Gastroesophageal sphincter (tissue), 3 donors: Measurements from ENCODE around the gene ATG13.

Experiments used
- POLR2A ChIP-seq, 2 donors: fragments of 450-650 bp; IDR thresholded peaks; one replicate each; pipeline ENCODE4 v1.6.1; 2017; ENCODE audit warnings: antibody characterized with exemption in 2 of 2, mild to moderate bottlenecking in 2 of 2, moderate library complexity in 1 of 2
- TF ChIP-seq, protein P1 (sequence below), 4 experiments: fragments of 200-600 bp in 2 of 4; fragments of 450-650 bp in 2 of 4; sonication (generic) in 1 of 4; IDR thresholded peaks; one replicate each; pipeline ENCODE4 v1.5.1; 2017 to 2019; ENCODE audit warnings: antibody characterized with exemption in 4 of 4, mild to moderate bottlenecking in 2 of 4, moderate library complexity in 2 of 4

DNA sequence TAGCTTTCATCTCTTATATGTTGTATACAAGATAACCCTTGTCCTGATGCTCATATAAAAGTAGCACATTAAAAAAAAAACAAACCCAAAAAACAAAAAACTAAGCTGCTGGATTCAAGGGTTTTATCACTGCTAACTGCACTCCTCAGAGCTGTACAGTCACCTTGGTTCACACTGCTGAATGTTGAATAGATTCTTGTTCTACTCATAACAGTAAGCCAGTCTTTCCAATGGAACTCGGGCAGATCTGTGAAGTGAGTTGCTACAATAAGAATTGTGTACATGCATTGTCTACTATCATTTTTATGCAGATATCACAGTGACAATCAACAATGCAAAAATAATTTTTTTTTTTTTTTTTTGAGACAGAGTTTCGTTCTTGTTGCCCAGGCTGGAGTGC, 5.0 kb upstream of the ATG13 start:
- TF ChIP-seq, protein P1, sequence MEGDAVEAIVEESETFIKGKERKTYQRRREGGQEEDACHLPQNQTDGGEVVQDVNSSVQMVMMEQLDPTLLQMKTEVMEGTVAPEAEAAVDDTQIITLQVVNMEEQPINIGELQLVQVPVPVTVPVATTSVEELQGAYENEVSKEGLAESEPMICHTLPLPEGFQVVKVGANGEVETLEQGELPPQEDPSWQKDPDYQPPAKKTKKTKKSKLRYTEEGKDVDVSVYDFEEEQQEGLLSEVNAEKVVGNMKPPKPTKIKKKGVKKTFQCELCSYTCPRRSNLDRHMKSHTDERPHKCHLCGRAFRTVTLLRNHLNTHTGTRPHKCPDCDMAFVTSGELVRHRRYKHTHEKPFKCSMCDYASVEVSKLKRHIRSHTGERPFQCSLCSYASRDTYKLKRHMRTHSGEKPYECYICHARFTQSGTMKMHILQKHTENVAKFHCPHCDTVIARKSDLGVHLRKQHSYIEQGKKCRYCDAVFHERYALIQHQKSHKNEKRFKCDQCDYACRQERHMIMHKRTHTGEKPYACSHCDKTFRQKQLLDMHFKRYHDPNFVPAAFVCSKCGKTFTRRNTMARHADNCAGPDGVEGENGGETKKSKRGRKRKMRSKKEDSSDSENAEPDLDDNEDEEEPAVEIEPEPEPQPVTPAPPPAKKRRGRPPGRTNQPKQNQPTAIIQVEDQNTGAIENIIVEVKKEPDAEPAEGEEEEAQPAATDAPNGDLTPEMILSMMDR (IDR thresholded peaks at IDR 0.05): no peak
- no peak for TF ChIP-seq POLR2A (IDR thresholded peaks at IDR 0.05)
